ENCODE data around the gene SLC13A3.

DNA sequence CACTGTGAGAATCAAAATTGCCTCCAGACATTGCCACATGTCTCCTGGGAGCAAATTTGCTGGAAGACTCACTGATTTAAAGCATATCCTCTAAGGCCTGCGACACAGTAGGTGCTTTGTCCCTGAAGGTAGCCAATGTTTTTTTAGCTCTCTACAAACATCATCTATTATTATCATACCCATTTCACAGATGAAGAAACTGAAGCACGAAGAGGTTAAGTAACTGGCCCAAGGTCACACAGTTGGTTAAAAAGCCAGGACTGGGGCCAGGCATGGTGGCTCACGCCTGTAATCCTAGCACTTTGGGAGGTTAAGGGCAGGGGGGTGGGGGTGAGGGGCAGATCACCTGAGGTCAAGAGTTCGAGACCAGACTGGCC, 12.4 kb downstream of the SLC13A3 start:
- TF ChIP-seq POLR2AphosphoS5 (IDR thresholded peaks at IDR 0.05) (no peak), POLR2A (IDR thresholded peaks at IDR 0.05) (no peak)
- TF ChIP-seq, protein P1, sequence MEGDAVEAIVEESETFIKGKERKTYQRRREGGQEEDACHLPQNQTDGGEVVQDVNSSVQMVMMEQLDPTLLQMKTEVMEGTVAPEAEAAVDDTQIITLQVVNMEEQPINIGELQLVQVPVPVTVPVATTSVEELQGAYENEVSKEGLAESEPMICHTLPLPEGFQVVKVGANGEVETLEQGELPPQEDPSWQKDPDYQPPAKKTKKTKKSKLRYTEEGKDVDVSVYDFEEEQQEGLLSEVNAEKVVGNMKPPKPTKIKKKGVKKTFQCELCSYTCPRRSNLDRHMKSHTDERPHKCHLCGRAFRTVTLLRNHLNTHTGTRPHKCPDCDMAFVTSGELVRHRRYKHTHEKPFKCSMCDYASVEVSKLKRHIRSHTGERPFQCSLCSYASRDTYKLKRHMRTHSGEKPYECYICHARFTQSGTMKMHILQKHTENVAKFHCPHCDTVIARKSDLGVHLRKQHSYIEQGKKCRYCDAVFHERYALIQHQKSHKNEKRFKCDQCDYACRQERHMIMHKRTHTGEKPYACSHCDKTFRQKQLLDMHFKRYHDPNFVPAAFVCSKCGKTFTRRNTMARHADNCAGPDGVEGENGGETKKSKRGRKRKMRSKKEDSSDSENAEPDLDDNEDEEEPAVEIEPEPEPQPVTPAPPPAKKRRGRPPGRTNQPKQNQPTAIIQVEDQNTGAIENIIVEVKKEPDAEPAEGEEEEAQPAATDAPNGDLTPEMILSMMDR (IDR thresholded peaks at IDR 0.05), result no peak

Measured in suprapubic skin (tissue), 4 donors.